Endothelial cell of umbilical vein (primary cell): Measurements from ENCODE around the gene BIN1. TPM values are rescaled to one million over a fixed set of nuclear protein-coding genes. Genes with fewer than 3 reads are reported as not detected.
A peak's percentile ranks its signal among the peaks of the same experiment; 100 is the strongest.

Source experiments
- BruUV-seq: library from RNA; stranded (reverse); fragments of 400-500 nt; replicated peaks from 2 replicates; lab custom pipeline; 2021; lab: Mats Ljungman, UMichigan
- CTCF ChIA-PET: fragments of 300-600, 350-600 bp; sonication (Branson Sonifier 250); formaldehyde crosslinking; loops from one replicate; lab custom pipeline; 2021; ENCODE audit warnings: antibody characterized with exemption, inconsistent platforms; lab: Charles Lee
- POLR2A ChIA-PET: fragments of 300-600, 350-600 bp; sonication (Branson Sonifier 250); formaldehyde crosslinking; loops from one replicate; lab custom pipeline; 2021; ENCODE audit warnings: antibody characterized with exemption, inconsistent platforms; lab: Charles Lee
- DNase-seq: peaks from one replicate; pipeline ENCODE4 v3.0.0-alpha.2; 2011; ENCODE audit warnings: low read depth, low spot score
- FAIRE-seq: peaks from 2 replicates; lab custom pipeline; 2011; peaks lifted over from hg19 to GRCh38; lab: Jason Lieb, UNC
- H2AFZ ChIP-seq: 2 replicates; pipeline ENCODE4 v1.6.0; 2012; ENCODE audit warnings: low read depth, low read length, control low read depth, inconsistent platforms
- H3K27ac ChIP-seq: 2 replicates; pipeline ENCODE4 v1.5.1; 2011; ENCODE audit warnings: low read depth, mild to moderate bottlenecking, control low read depth, low read length, moderate library complexity; ENCODE audit not compliant: insufficient read depth
- H3K27me3 ChIP-seq, 2 experiments: 2 replicates each; pipeline versions ENCODE4 v1.6.0 to v1.6.1; 2011; ENCODE audit warnings: low read length in 2 of 2, mixed read lengths in 1 of 2; ENCODE audit not compliant: control insufficient read depth in 2 of 2, insufficient read depth in 2 of 2
- H3K36me3 ChIP-seq, 2 experiments: 2 replicates in 1 of 2; 3 replicates in 1 of 2; pipeline ENCODE4 v1.5.1; 2011; ENCODE audit warnings: low read length in 2 of 2, mild to moderate bottlenecking in 1 of 2, moderate library complexity in 1 of 2; ENCODE audit not compliant: control insufficient read depth in 2 of 2, insufficient read depth in 2 of 2; ENCODE audit errors: extremely low read depth in 1 of 2
- H3K4me1 ChIP-seq: 3 replicates; pipeline ENCODE4 v1.5.1; 2011; ENCODE audit warnings: mild to moderate bottlenecking, low read length; ENCODE audit not compliant: control insufficient read depth, insufficient read depth; ENCODE audit errors: extremely low read depth
- H3K4me2 ChIP-seq: 2 replicates; pipeline ENCODE4 v1.6.1; 2011; ENCODE audit warnings: low read length, control low read depth, mixed read lengths; ENCODE audit not compliant: insufficient read depth
- H3K4me3 ChIP-seq, 3 experiments: fragments of 200-600 bp in 1 of 3; sonication (generic), shearing (Covaris generic) in 1 of 3; replicated peaks in 1 of 3; 2 replicates each; pipeline ENCODE4 v1.5.1; 2011 to 2016; ENCODE audit warnings: control low read depth in 3 of 3, low read length in 3 of 3, mild to moderate bottlenecking in 2 of 3, inconsistent platforms in 1 of 3, low read depth in 1 of 3, moderate library complexity in 1 of 3; ENCODE audit not compliant: insufficient read depth in 1 of 3
- H3K79me2 ChIP-seq: 2 replicates; pipeline ENCODE4 v1.6.0; 2012; ENCODE audit warnings: low read length, inconsistent platforms; ENCODE audit not compliant: control insufficient read depth, insufficient read depth
- H3K9ac ChIP-seq: replicated peaks from 2 replicates; pipeline ENCODE3; 2011; ENCODE audit warnings: low read length, control low read depth; ENCODE audit not compliant: insufficient read depth; ENCODE audit errors: extremely low read depth
- H3K9me1 ChIP-seq: replicated peaks from 3 replicates; pipeline ENCODE4 v1.6.0; 2011; ENCODE audit warnings: mild to moderate bottlenecking, low read length; ENCODE audit not compliant: control insufficient read depth, insufficient read depth; ENCODE audit errors: extremely low read depth
- H3K9me3 ChIP-seq: replicated peaks from 2 replicates; pipeline ENCODE4 v1.5.1; 2012; ENCODE audit warnings: low read length, inconsistent platforms; ENCODE audit not compliant: control insufficient read depth, insufficient read depth
- H4K20me1 ChIP-seq: replicated peaks from 2 replicates; pipeline ENCODE3; 2011; ENCODE audit warnings: mild to moderate bottlenecking, low read length; ENCODE audit not compliant: control insufficient read depth, insufficient read depth; ENCODE audit errors: extremely low read depth
- CTCF ChIP-seq, 2 donors: IDR thresholded peaks; 1 replicate in 1 of 2; 2 replicates in 1 of 2; pipeline ENCODE4 v1.5.1; 2011; ENCODE audit warnings: low read length in 2 of 2, mild to moderate bottlenecking in 2 of 2, moderate library complexity in 2 of 2, control low read depth in 1 of 2, inconsistent platforms in 1 of 2, low read depth in 1 of 2; ENCODE audit not compliant: insufficient read depth in 1 of 2; ENCODE audit errors: extremely low read depth in 1 of 2
- EZH2 ChIP-seq: IDR thresholded peaks from 2 replicates; pipeline ENCODE4 v1.6.1; 2012; ENCODE audit warnings: borderline replicate concordance, low read depth, mild to moderate bottlenecking, moderate library complexity, low read length, inconsistent platforms; ENCODE audit not compliant: severe bottlenecking
- FOS ChIP-seq: IDR thresholded peaks from 2 replicates; pipeline ENCODE4 v1.6.1; 2011; ENCODE audit warnings: mild to moderate bottlenecking, low read length, moderate library complexity, borderline replicate concordance; ENCODE audit not compliant: insufficient read depth
- GATA2 ChIP-seq: IDR thresholded peaks from 2 replicates; pipeline ENCODE4 v1.7.0; 2011; ENCODE audit warnings: low read depth, mild to moderate bottlenecking, moderate library complexity, mixed read lengths, low read length; ENCODE audit not compliant: insufficient read length, insufficient read depth
- JUN ChIP-seq: IDR thresholded peaks from 2 replicates; pipeline ENCODE4 v1.6.1; 2011; ENCODE audit warnings: borderline replicate concordance, low read depth; ENCODE audit not compliant: insufficient read length, insufficient read depth
- MAX ChIP-seq: IDR thresholded peaks from 2 replicates; pipeline ENCODE4 v1.6.1; 2011; ENCODE audit not compliant: insufficient read depth, insufficient read length
- MYC ChIP-seq: IDR thresholded peaks from one replicate; pipeline ENCODE4 v1.6.1; 2011; ENCODE audit warnings: mild to moderate bottlenecking, low read depth, low read length
- POLR2A ChIP-seq: IDR thresholded peaks from 2 replicates; pipeline ENCODE4 v1.6.1; 2012; ENCODE audit warnings: low read depth, mild to moderate bottlenecking, control low read depth, low read length
- POLR2AphosphoS5 ChIP-seq: IDR thresholded peaks from 2 replicates; pipeline ENCODE4 v1.6.1; 2012; ENCODE audit warnings: low read depth, mild to moderate bottlenecking, control low read depth, low read length, moderate library complexity; ENCODE audit not compliant: insufficient read depth
- dilution Hi-C: fragments of 300-500 bp; cut with MboI; formaldehyde crosslinking; loops from one replicate; pipeline ENCODE4 v1.15.0; 2019; ENCODE audit warnings: low sequenced_read_pairs; ENCODE audit not compliant: extremely low pct_ligation_motif_present
- intact Hi-C: fragments of 100-400 bp; cut with micrococcal nuclease; formaldehyde crosslinking; loops from one replicate; pipeline ENCODE4 v1.10.0; 2022
- polyA plus RNA-seq, 4 experiments: library from polyadenylated mRNA; depleted of rRNA in 3 of 4; stranded (reverse) in 3 of 4; unstranded in 1 of 4; fragments of >200 nt; gene quantifications; 2 replicates each; pipeline versions ENCODE4 v1.2.1 to v1.2.3, GENCODE V29; 2011 to 2012; ENCODE audit warnings: missing spikeins in 1 of 4
- total RNA-seq: library from RNA; stranded (reverse); gene quantifications from 2 replicates; pipeline ENCODE4 v1.2.3, GENCODE V29; 2021

The BIN1 gene
- total and polyA plus RNA-seq, 2 donors (not counting 3 experiments of a cell fraction or from before 2014, with no cell fraction given): 26.3 to 36.9 TPM

- intact Hi-C loops: loop anchor here (1.0 to 5.0 kb wide), 2 partner anchors 23 to 88 kb away; partner anchors contain the start of gene BIN1
Observed at GRCh38 chr2:127083819-127084503, 23.0 kb downstream of the BIN1 start.

More at GRCh38 chr2:127083819-127084503, 23.0 kb downstream of the BIN1 start:
- ChIA-PET CTCF (interaction anchor here (0.7 to 1.0 kb wide), 2 partner anchors 16 to 22 kb away, joined by 3 to 6 read pairs (median 4); no protein-coding TSS in a partner anchor), POLR2A (no interaction called here)
- no peak overlapping the region for H3K27ac ChIP-seq
- H3K9ac ChIP-seq: no peak overlapping the region
- no peaks in the 10 kb centered on the region for H3K9me1 ChIP-seq
- no peak overlapping the region for H3K4me2 ChIP-seq
- no peaks in the 10 kb centered on the region for H3K27me3 ChIP-seq
- no peaks in the 10 kb centered on the region for H3K9me3 ChIP-seq
- TF ChIP-seq MYC (no peak), JUN (no peak), GATA2 (no peak), EZH2 (no peak), POLR2A (peak; percentile 30), CTCF (IDR thresholded peaks at IDR 0.05; ENCODE audit: extremely low read depth in 1 of 2, insufficient read depth in 1 of 2, low read depth in 1 of 2, low read length in 2 of 2) (peak in 1 of 2 donors; percentile 1), FOS (peak; percentile 44), POLR2AphosphoS5 (peak; percentile 56), MAX (no peak)
- FAIRE-seq (peak; percentile 97), DNase-seq (peak; percentile 84)
- no TSS peak for BruUV-seq
- no peak overlapping the region for H3K4me3 ChIP-seq
- dilution Hi-C loops: no loop called here
- peaks cover 14% of the 10 kb centered on the region for H3K79me2 ChIP-seq
- H3K4me1 ChIP-seq: peaks cover 33% of the 10 kb centered on the region
- no peaks in the 10 kb centered on the region for H4K20me1 ChIP-seq
- H3K36me3 ChIP-seq: no peaks in the 10 kb centered on the region
- H2AFZ ChIP-seq: no peak overlapping the region
